Epithelial cell of proximal tubule (primary cell): ENCODE data around the gene CSKMT. TPM values are rescaled to one million over a fixed set of nuclear protein-coding genes. Genes with fewer than 3 reads are reported as not detected.

ENCODE experiments used
- DNase-seq: peaks from one replicate; pipeline ENCODE4 v3.0.0-alpha.2; 2011; ENCODE audit warnings: low read depth
- H3K4me3 ChIP-seq: 2 replicates; pipeline ENCODE4 v1.5.1; 2011; ENCODE audit warnings: low read depth, mild to moderate bottlenecking, low read length
- CTCF ChIP-seq: conservative IDR thresholded peaks from 2 replicates; pipeline ENCODE4 v1.5.1; 2012; ENCODE audit warnings: low read depth, mild to moderate bottlenecking, low read length
- total RNA-seq: library from RNA; depleted of rRNA; stranded (reverse); fragments of >200 nt; gene quantifications from 2 replicates; pipeline ENCODE4 v1.2.3, GENCODE V29; 2015

The CSKMT gene
- total RNA-seq, 1 donor from 2014 or later = 21.0 TPM

- DNase-seq = no peak
- no peak overlapping the region for H3K4me3 ChIP-seq
- TF ChIP-seq CTCF = no peak
These were observed 47.2 kb downstream of the CSKMT start for GRCh38 chr11:62712276-62712812.

- no peak for TF ChIP-seq CTCF
- H3K4me3 ChIP-seq = no peak overlapping the region
- no peak for DNase-seq
These were observed 47.7 kb downstream of the CSKMT start for GRCh38 chr11:62712861-62713260.

GRCh38 chr11:62713343-62713742 is 48.2 kb downstream of the CSKMT start:
- H3K4me3 ChIP-seq = no peak overlapping the region
- no peak for DNase-seq
- TF ChIP-seq CTCF = no peak

- no peak for DNase-seq
- TF ChIP-seq CTCF = no peak
- no peak overlapping the region for H3K4me3 ChIP-seq
These were observed 50.3 kb downstream of the CSKMT start for GRCh38 chr11:62715150-62716130.

GRCh38 chr11:62716206-62716605 is 51.1 kb downstream of the CSKMT start:
- TF ChIP-seq CTCF = no peak
- H3K4me3 ChIP-seq = no peak overlapping the region
- DNase-seq = no peak

GRCh38 chr11:62716816-62717215 is 51.7 kb downstream of the CSKMT start:
- no peak for DNase-seq
- no peak overlapping the region for H3K4me3 ChIP-seq
- TF ChIP-seq CTCF = no peak

Other genes with a start within 250 kb of the CSKMT start
- not detected in 2 replicates for gene SCGB1A1, start 246.3 kb upstream of the CSKMT start, total RNA-seq
- 198 and 296 TPM in 2 replicates for gene AHNAK, start 118.5 kb upstream of the CSKMT start, total RNA-seq
- gene EEF1G, start 91.4 kb upstream of the CSKMT start, total RNA-seq = 2,115 and 2,170 TPM in 2 replicates
- gene TUT1, start 73.8 kb upstream of the CSKMT start, total RNA-seq = 9.4 and 10.1 TPM in 2 replicates
- 109 and 153 TPM in 2 replicates for gene MTA2, start 63.4 kb upstream of the CSKMT start, total RNA-seq
- gene EML3, start 52.5 kb upstream of the CSKMT start, total RNA-seq = 29.7 and 31.8 TPM in 2 replicates
- gene ROM1, start 52.1 kb upstream of the CSKMT start, total RNA-seq = 1.2 and 1.4 TPM in 2 replicates
- gene B3GAT3, start 43.3 kb upstream of the CSKMT start, total RNA-seq = 43.6 and 67.7 TPM in 2 replicates
- gene GANAB, start 18.7 kb upstream of the CSKMT start, total RNA-seq = 191 and 281 TPM in 2 replicates
- gene INTS5, start 12.0 kb upstream of the CSKMT start, total RNA-seq = 19.4 and 26.5 TPM in 2 replicates
- gene C11orf98, start 102 bp upstream of the CSKMT start, total RNA-seq = 125 and 129 TPM in 2 replicates
- gene UQCC3, start 6.4 kb downstream of the CSKMT start, total RNA-seq = 18.6 and 27.9 TPM in 2 replicates
- gene LBHD1, start 7.0 kb downstream of the CSKMT start, total RNA-seq = 2.2 and 3.0 TPM in 2 replicates
- gene UBXN1, start 13.8 kb downstream of the CSKMT start, total RNA-seq = 162 and 235 TPM in 2 replicates
- not detected in 2 replicates for gene LRRN4CL, start 24.2 kb downstream of the CSKMT start, total RNA-seq
- gene BSCL2, start 42.1 kb downstream of the CSKMT start, total RNA-seq = 42.1 and 96.6 TPM in 2 replicates
- not detected in 2 replicates for gene GNG3, start 42.4 kb downstream of the CSKMT start, total RNA-seq
- 8.0 and 8.5 TPM in 2 replicates for gene HNRNPUL2, start 62.1 kb downstream of the CSKMT start, total RNA-seq
- gene TTC9C, start 63.2 kb downstream of the CSKMT start, total RNA-seq = 35.7 and 39.1 TPM in 2 replicates
- 10.6 and 16.8 TPM in 2 replicates for gene ZBTB3, start 88.8 kb downstream of the CSKMT start, total RNA-seq
- gene POLR2G, start 96.3 kb downstream of the CSKMT start, total RNA-seq = 88.2 and 137 TPM in 2 replicates
- 12.4 and 26.8 TPM in 2 replicates for gene TAF6L, start 106.1 kb downstream of the CSKMT start, total RNA-seq
- gene TMEM179B, start 122.1 kb downstream of the CSKMT start, total RNA-seq = 52.8 and 97.7 TPM in 2 replicates
- 51.1 and 58.9 TPM in 2 replicates for gene TMEM223, start 126.7 kb downstream of the CSKMT start, total RNA-seq
- 49.4 and 56.3 TPM in 2 replicates for gene NXF1, start 140.1 kb downstream of the CSKMT start, total RNA-seq
- 21.2 and 28.6 TPM in 2 replicates for gene STX5, start 166.7 kb downstream of the CSKMT start, total RNA-seq
- not detected in 2 replicates for gene TEX54, start 167.5 kb downstream of the CSKMT start, total RNA-seq
- 55.3 and 87.4 TPM in 2 replicates for gene WDR74, start 174.3 kb downstream of the CSKMT start, total RNA-seq
- gene SLC3A2, start 215.6 kb downstream of the CSKMT start, total RNA-seq = 97.4 and 219 TPM in 2 replicates